K562 (cell line): Measurements from ENCODE around the gene NFIC. TPM values are rescaled to one million over a fixed set of nuclear protein-coding genes. Genes with fewer than 3 reads are reported as not detected.

Experiments
- CHD2 ChIP-seq: IDR thresholded peaks from 2 replicates; pipeline ENCODE4 v1.6.1; 2011; ENCODE audit warnings: low read depth, low read length
- PHB2 ChIP-seq: fragments of 450-650 bp; IDR thresholded peaks from 2 replicates; pipeline ENCODE4 v1.6.1; 2017; ENCODE audit warnings: low read depth
- POLR2AphosphoS5 ChIP-seq: IDR thresholded peaks from 2 replicates; pipeline ENCODE4 v1.6.1; 2011; ENCODE audit warnings: mild to moderate bottlenecking, low read depth, low read length, moderate library complexity; ENCODE audit not compliant: control insufficient read depth, insufficient read depth
- POLR3G ChIP-seq: IDR thresholded peaks from 2 replicates; pipeline ENCODE4 v1.6.1; 2011; ENCODE audit not compliant: insufficient read length, insufficient replicate concordance; ENCODE audit errors: extremely low read depth
- RCOR1 ChIP-seq, 2 experiments: IDR thresholded peaks; 2 replicates each; pipeline ENCODE4 v1.6.1; 2012; ENCODE audit warnings: low read depth in 2 of 2, low read length in 2 of 2, borderline replicate concordance in 1 of 2, improper control_type of control experiment in 1 of 2
- SIRT6 ChIP-seq: IDR thresholded peaks from one replicate; pipeline ENCODE4 v1.6.1; 2012; ENCODE audit warnings: low read depth, mild to moderate bottlenecking, control low read depth, inconsistent platforms, low read length, moderate library complexity
- SMARCA4 ChIP-seq: fragments of 450-650 bp; IDR thresholded peaks from 2 replicates; pipeline ENCODE4 v1.6.1; 2016
- SNIP1 ChIP-seq: fragments of 450-650 bp; IDR thresholded peaks from 2 replicates; pipeline ENCODE4 v1.7.1; 2017; ENCODE audit warnings: low read depth, mild to moderate bottlenecking
- ZEB2 ChIP-seq: fragments of 450-650 bp; IDR thresholded peaks from 2 replicates; pipeline ENCODE4 v1.6.1; 2016
- ZNF280A ChIP-seq: fragments of 450-650 bp; IDR thresholded peaks from 2 replicates; pipeline ENCODE4 v1.6.1; 2018; ENCODE audit warnings: mild to moderate bottlenecking, low read depth; ENCODE audit not compliant: partially characterized antibody
- ZNF311 ChIP-seq: fragments of 250-450 bp; sonication (Bioruptor Pico); IDR thresholded peaks from 2 replicates; pipeline ENCODE4 v1.4.0; 2020; ENCODE audit warnings: mild to moderate bottlenecking, moderate library complexity
- ZNF57 ChIP-seq: fragments of 450-650 bp; formaldehyde crosslinking; IDR thresholded peaks from 2 replicates; pipeline ENCODE4 v1.4.0; 2020; ENCODE audit warnings: mild to moderate bottlenecking, moderate library complexity
- ZNF586 ChIP-seq: fragments of 450-650 bp; formaldehyde crosslinking; conservative IDR thresholded peaks from 2 replicates; pipeline ENCODE4 v1.4.0; 2020; ENCODE audit warnings: mild to moderate bottlenecking, moderate library complexity
- ZNF696 ChIP-seq: fragments of 250-450 bp; sonication (Bioruptor Pico); conservative IDR thresholded peaks from 2 replicates; pipeline ENCODE4 v1.4.0; 2020; ENCODE audit warnings: mild to moderate bottlenecking, moderate library complexity
- ZNF780A ChIP-seq: fragments of 250-450 bp; sonication (Bioruptor Pico); IDR thresholded peaks from 2 replicates; pipeline ENCODE4 v1.5.0; 2021; ENCODE audit warnings: mild to moderate bottlenecking
- polyA plus RNA-seq, 8 experiments: library from polyadenylated mRNA; depleted of rRNA in 4 of 8; stranded (reverse) in 5 of 8; unstranded in 3 of 8; fragments of >200 nt; fragmentation: Nextera tagmentation in 2 of 8; fragmentation: Illumina TruSeq in 1 of 8; extraction: Ambion mirVana in 2 of 8; extraction: Trizol in 1 of 8; gene quantifications; 2 replicates each; pipeline versions ENCODE4 v1.2.1 to v1.2.3, GENCODE V29; 2011 to 2014; ENCODE audit warnings: inconsistent platforms in 1 of 8, missing spikeins in 1 of 8
- total RNA-seq, 7 experiments: library from RNA; depleted of rRNA in 6 of 7; stranded (reverse); fragments of >200 nt in 6 of 7; fragmentation: Illumina TruSeq in 2 of 7; extraction: Trizol in 2 of 7; gene quantifications; 2 replicates each; pipeline versions ENCODE4 v1.2.1 to v1.2.3, GENCODE V29; 2011 to 2021; ENCODE audit warnings: low replicate concordance in 1 of 7
- TF ChIP-seq, protein P1 (sequence below): fragments of 450-650 bp; IDR thresholded peaks from 2 replicates; pipeline ENCODE4 v1.7.0; 2016; ENCODE audit warnings: borderline replicate concordance
- TF ChIP-seq, protein P2 (sequence below): fragments of 250-450 bp; sonication (Bioruptor Pico); IDR thresholded peaks from 2 replicates; pipeline ENCODE4 v1.5.0; 2021; ENCODE audit warnings: mild to moderate bottlenecking, moderate library complexity
- TF ChIP-seq, protein P3 (sequence below): fragments of 450-650 bp; formaldehyde crosslinking; IDR thresholded peaks from 2 replicates; pipeline ENCODE4 v1.4.0; 2020; ENCODE audit warnings: mild to moderate bottlenecking, mixed read lengths
- TF ChIP-seq, protein P4 (sequence below): fragments of 450-650 bp; IDR thresholded peaks from 2 replicates; pipeline ENCODE4 v1.6.1; 2016

The NFIC gene
- total and polyA plus RNA-seq, 9 of the 15 experiments (the other 6 are each of a cell fraction or from before 2014, with no cell fraction given): 0.71 to 62.1 (median 6.9) TPM

GRCh38 chr19:3375221-3376090 is 9.1 kb downstream of the NFIC start (continued):
- TF ChIP-seq ZNF280A: no peak
- no peak for TF ChIP-seq ZNF57
- TF ChIP-seq ZNF311 (CRISPR knock-in tag): no peak
- no peak for TF ChIP-seq ZNF696 (CRISPR knock-in tag)
- no peak for TF ChIP-seq PHB2
- no peak for TF ChIP-seq CHD2
- no peak for TF ChIP-seq RCOR1 (IDR thresholded peaks at IDR 0.05; ENCODE audit: borderline replicate concordance in 1 of 2, low read depth in 2 of 2, low read length in 2 of 2)
- TF ChIP-seq, protein P1, sequence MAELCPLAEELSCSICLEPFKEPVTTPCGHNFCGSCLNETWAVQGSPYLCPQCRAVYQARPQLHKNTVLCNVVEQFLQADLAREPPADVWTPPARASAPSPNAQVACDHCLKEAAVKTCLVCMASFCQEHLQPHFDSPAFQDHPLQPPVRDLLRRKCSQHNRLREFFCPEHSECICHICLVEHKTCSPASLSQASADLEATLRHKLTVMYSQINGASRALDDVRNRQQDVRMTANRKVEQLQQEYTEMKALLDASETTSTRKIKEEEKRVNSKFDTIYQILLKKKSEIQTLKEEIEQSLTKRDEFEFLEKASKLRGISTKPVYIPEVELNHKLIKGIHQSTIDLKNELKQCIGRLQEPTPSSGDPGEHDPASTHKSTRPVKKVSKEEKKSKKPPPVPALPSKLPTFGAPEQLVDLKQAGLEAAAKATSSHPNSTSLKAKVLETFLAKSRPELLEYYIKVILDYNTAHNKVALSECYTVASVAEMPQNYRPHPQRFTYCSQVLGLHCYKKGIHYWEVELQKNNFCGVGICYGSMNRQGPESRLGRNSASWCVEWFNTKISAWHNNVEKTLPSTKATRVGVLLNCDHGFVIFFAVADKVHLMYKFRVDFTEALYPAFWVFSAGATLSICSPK: no peak
- TF ChIP-seq, protein P2, sequence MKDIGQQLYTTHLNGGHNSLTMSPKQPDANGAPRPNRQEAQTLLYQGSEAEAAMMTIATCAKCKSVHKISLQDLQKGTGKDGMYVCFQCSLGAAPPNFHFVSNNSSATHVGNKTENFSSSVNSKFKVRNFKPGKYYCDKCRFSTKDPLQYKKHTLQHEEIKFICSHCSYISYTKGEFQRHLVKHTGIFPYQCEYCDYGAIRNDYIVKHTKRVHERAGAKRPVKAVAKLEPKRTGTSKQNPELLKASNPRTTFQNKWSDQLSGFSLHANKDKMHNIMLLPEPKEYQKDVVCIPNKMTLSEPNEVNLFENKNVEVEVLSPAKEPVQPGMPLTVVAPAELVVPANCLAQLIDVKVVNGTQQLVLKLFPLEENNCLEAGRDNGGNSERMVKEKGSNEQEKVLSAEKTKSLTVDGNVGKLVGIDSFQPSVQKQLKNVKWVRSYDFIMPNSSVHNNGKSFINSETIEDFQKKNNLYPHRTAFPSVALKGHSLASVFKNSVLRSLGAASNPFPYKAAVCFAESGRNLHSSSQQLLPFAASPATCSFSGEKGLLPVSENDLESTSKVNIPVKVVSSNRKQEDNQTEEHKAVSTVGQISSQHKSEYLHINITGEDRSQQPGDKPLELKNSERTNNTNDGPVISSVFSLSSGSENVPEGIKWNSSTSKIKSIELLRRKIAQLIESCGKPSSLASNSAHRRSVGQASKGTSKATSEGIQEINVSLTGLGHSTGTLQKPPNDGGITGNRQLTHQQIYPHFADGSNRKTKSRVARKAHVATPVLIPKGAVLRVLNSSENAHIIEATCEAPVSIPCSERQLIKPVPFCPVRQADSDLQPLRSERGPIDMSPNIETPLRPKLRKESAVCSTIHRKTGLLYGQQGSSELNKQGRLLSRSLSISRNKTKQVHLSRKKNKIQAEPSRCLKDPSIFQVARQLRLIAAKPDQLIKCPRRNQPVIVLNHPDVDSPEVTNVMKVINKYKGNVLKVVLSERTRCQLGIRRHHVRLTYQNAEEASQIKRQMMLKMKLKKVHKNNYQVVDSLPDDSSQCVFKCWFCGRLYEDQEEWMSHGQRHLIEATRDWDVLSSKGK: no peak
- TF ChIP-seq ZNF586 (CRISPR knock-in tag): no peak
- no peak for TF ChIP-seq POLR2AphosphoS5
- TF ChIP-seq SIRT6: no peak
- TF ChIP-seq ZEB2: no peak
- TF ChIP-seq, protein P3, sequence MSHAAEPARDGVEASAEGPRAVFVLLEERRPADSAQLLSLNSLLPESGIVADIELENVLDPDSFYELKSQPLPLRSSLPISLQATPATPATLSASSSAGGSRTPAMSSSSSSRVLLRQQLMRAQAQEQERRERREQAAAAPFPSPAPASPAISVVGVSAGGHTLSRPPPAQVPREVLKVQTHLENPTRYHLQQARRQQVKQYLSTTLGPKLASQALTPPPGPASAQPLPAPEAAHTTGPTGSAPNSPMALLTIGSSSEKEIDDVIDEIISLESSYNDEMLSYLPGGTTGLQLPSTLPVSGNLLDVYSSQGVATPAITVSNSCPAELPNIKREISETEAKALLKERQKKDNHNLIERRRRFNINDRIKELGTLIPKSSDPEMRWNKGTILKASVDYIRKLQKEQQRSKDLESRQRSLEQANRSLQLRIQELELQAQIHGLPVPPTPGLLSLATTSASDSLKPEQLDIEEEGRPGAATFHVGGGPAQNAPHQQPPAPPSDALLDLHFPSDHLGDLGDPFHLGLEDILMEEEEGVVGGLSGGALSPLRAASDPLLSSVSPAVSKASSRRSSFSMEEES (CRISPR knock-in tag): no peak
- peak; percentile 50; the same call in 1 of the 2 replicates for TF ChIP-seq SMARCA4
- no peak for TF ChIP-seq ZNF780A (CRISPR knock-in tag)
- TF ChIP-seq, protein P4, sequence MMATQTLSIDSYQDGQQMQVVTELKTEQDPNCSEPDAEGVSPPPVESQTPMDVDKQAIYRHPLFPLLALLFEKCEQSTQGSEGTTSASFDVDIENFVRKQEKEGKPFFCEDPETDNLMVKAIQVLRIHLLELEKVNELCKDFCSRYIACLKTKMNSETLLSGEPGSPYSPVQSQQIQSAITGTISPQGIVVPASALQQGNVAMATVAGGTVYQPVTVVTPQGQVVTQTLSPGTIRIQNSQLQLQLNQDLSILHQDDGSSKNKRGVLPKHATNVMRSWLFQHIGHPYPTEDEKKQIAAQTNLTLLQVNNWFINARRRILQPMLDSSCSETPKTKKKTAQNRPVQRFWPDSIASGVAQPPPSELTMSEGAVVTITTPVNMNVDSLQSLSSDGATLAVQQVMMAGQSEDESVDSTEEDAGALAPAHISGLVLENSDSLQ: no peak
- no peak for TF ChIP-seq SNIP1
- no peak for TF ChIP-seq POLR3G
